GM12873 (cell line): ENCODE data around the gene SEMA3A.

Experiments
- CTCF ChIP-seq: IDR thresholded peaks from 2 replicates; pipeline ENCODE4 v1.5.1; 2012; ENCODE audit warnings: low read depth, mild to moderate bottlenecking, moderate library complexity, low read length, control low read depth; ENCODE audit not compliant: insufficient read depth; ENCODE audit errors: missing control alignments

The SEMA3A gene

DNA sequence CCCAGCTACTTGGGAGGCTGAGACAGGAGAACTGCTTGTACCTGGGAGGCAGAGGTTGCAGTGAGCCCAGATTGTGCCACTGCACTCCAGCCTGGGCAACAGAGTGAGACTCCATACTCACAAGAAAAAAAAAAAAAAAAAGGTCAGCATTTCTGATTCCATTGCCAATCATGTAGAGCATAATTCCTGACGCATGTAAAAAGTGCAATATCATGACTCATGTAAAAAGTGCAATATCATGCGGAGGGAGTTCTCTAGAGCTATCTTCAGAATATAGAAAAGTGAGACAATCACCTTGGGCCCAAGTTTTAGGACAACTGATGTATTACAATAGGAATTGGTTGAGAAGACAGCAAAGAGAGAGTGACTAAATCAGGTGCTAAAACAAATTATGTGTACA is 85.8 kb downstream of the SEMA3A start:
- no peak for TF ChIP-seq CTCF

- no peak for TF ChIP-seq CTCF
These were observed 86.5 kb downstream of the SEMA3A start for GRCh38 chr7:84108119-84108518.

DNA sequence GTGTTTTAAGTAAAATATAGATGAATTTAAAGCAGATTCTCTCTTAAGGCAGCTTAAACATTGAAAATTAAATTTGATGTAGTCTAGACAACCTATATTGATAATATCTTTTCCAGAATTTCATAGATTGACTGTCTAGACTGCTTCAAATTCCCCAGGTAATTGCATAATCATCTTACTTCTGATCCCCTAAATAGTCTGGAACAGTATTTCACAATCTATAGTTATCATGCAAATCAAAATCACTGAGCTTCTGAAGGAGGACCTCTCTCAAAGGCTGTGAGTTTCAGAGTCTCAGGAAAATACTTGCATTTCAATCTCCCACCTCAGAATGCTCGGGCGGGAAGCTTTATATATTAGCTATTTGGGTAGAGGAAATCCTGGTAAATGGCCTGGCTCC is 87.3 kb downstream of the SEMA3A start:
- no peak for TF ChIP-seq CTCF

DNA sequence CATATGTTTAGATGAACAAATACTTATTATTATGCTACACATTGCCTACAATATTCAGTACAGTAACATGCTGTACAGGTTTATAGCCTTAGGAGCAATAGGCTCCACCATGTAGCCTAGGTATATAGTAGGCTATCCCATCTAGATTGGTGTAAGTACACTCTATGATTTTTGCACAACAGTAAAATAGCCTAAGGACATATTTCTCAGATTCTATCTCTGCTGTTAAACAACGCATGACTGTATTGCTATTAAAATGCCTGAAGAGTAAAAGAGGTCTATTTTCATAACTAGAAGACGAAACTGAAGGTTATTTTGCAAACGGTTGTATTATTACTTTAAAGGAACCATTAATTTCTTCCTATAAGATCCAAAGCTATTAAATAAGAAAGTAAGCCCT is 88.3 kb downstream of the SEMA3A start:
- no peak for TF ChIP-seq CTCF

- TF ChIP-seq CTCF = no peak
These were observed 89.0 kb downstream of the SEMA3A start for GRCh38 chr7:84105586-84105985.

GRCh38 chr7:84104826-84105225 is 89.8 kb downstream of the SEMA3A start:
- no peak for TF ChIP-seq CTCF

DNA sequence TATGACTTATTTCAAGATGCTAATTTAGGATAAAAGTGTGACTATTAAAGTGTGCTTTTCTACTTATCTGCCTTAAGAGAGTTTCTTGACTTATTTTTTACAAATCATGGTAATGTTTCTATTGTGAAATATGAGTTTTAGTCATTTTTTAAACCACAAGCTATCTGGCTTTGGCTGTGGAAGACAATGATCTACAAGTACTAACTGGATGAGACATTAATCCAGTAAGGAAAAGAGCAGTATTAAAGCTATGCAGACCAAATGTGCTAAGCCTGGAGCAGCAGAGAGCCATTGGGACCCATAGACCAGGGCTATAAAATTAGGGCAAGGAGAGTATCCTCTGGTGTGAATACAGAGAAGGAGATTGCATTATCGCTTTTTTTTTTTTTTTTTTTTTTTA is 92.4 kb downstream of the SEMA3A start:
- TF ChIP-seq CTCF = no peak

GRCh38 chr7:84100866-84101265 is 93.7 kb downstream of the SEMA3A start:
- TF ChIP-seq CTCF = no peak
